AG04450 (cell line): Measurements from ENCODE around the gene FNDC11. TPM values are rescaled to one million over a fixed set of nuclear protein-coding genes. Genes with fewer than 3 reads are reported as not detected.
"Not testable (repeated sequence)": the region's sequence is repeated elsewhere in the genome, so short reads cannot be mapped to it uniquely, and the experiment has no call there.

Source experiments
- CTCF ChIA-PET: fragments of 300-600, 350-600 bp; formaldehyde crosslinking; extraction: SDS; loops from one replicate; lab custom pipeline; 2022; ENCODE audit warnings: antibody characterized with exemption, inconsistent platforms; lab: Charles Lee
- POLR2A ChIA-PET: fragments of 350-600 bp; formaldehyde crosslinking; extraction: SDS; loops from one replicate; lab custom pipeline; 2021; ENCODE audit warnings: antibody characterized with exemption, inconsistent platforms; lab: Yijun Ruan, JAX
- DNase-seq: peaks from one replicate; pipeline ENCODE4 v3.0.0-alpha.2; 2011; ENCODE audit warnings: low read depth, low spot score
- H3K27ac ChIP-seq: one replicate; pipeline ENCODE4 v1.5.1; 2012; ENCODE audit warnings: low read depth, low read length, control low read depth
- H3K27me3 ChIP-seq: one replicate; pipeline ENCODE4 v1.6.0; 2012; ENCODE audit warnings: low read length; ENCODE audit not compliant: control insufficient read depth, insufficient read depth
- H3K4me3 ChIP-seq: 2 replicates; pipeline ENCODE4 v1.5.1; 2011; ENCODE audit warnings: mild to moderate bottlenecking, low read depth, low read length, control low read depth
- H3K9me3 ChIP-seq: 2 replicates; pipeline ENCODE4 v1.5.1; 2012; ENCODE audit warnings: low read length; ENCODE audit not compliant: control insufficient read depth, insufficient read depth
- polyA plus RNA-seq: library from polyadenylated mRNA; depleted of rRNA; stranded (reverse); fragments of >200 nt; gene quantifications from 2 replicates; pipeline ENCODE4 v1.2.3, GENCODE V29; 2011; rRNA removed
- TF ChIP-seq, protein P1 (sequence below): IDR thresholded peaks from 2 replicates; pipeline ENCODE4 v1.5.1; 2011; ENCODE audit warnings: low read depth, low read length, control low read depth, inconsistent platforms

FNDC11 gene
- polyA plus RNA-seq, 1 experiment: 0.64 TPM

DNA sequence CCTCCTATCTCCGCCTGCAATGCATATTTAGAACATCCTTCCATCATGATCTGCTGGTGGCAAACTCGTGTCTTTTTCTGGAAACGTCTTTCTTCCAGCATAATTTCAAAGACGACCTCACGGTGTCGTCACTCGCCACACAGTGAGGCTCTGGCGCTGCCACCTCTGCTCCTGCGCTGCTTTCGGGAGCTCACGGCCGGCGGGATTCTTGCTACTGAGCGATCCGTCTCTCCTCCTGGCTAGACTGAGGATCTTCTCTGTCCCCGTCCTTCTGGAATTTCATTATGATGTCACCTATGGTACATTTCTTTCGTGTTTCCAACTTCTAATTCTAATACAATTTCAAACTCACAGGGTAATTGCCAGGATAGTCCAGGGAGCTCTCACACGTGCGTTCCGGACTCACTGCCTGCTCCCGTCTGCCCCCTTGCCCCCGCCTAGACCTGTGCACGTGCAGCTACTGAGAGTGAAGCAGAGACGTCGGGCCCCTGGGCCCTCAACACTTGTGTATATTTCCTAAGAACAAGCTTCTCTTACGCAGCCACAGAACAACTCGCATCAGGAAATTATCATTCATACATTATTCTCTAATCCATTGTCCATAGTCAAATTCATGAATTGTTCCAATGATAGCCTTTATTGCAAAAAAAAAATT is 45.6 kb downstream of the FNDC11 start:
- CTCF ChIA-PET: interaction anchor here (0.6 kb wide), 1 partner anchor 252 kb away, joined by 7 read pairs; no protein-coding TSS in a partner anchor
- Histone ChIP-seq H3K27ac (no peak overlapping the region), H3K9me3 (peaks cover 3% of the 10 kb centered on the region; the same call in 1 of the 2 replicates), H3K4me3 (no peak overlapping the region), H3K27me3 (no peaks in the 10 kb centered on the region)
- no peak for DNase-seq
- TF ChIP-seq, protein P1, sequence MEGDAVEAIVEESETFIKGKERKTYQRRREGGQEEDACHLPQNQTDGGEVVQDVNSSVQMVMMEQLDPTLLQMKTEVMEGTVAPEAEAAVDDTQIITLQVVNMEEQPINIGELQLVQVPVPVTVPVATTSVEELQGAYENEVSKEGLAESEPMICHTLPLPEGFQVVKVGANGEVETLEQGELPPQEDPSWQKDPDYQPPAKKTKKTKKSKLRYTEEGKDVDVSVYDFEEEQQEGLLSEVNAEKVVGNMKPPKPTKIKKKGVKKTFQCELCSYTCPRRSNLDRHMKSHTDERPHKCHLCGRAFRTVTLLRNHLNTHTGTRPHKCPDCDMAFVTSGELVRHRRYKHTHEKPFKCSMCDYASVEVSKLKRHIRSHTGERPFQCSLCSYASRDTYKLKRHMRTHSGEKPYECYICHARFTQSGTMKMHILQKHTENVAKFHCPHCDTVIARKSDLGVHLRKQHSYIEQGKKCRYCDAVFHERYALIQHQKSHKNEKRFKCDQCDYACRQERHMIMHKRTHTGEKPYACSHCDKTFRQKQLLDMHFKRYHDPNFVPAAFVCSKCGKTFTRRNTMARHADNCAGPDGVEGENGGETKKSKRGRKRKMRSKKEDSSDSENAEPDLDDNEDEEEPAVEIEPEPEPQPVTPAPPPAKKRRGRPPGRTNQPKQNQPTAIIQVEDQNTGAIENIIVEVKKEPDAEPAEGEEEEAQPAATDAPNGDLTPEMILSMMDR: no peak
- POLR2A ChIA-PET: no interaction called here

DNA sequence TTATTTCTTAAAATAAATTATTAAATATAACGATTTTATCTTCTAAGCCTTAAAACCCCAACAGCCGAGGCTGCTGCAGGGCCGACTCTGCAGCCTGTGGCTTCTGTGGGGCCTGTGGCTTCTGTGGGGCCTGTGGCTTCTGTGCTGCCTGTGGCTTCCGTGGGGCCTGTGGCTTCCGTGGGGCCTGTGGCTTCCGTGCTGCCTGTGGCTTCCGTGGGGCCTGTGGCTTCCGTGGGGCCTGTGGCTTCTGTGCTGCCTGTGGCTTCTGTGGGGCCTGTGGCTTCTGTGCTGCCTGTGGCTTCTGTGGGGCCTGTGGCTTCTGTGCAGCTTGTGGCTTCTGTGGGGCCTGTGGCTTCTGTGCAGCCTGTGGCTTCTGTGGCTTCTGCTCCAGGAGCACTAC is 47.7 kb downstream of the FNDC11 start:
- H3K27me3 ChIP-seq, DNase-seq, H3K9me3 ChIP-seq, H3K27ac ChIP-seq, POLR2A ChIA-PET, CTCF ChIA-PET, H3K4me3 ChIP-seq: not testable (repeated sequence)

DNA sequence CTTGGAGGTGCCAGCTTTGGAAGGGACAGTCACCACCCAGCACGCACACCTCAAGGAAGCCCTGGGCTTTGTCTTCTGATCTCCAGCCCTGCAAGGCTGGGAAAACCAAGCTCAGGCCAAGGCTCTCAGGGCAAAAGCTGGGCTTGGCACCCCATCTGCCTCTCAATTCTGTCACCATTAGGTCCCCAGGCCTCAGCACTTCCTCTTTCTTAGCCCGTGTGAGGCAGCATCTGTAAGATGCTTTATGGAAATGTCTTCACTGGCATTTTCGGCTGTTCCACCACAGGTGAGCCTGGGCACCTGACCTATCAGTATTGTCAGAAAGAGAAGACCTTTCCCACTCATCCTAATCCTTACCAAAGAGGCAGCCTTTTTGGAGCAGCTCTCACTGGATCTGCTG is 48.4 kb downstream of the FNDC11 start:
- H3K27ac ChIP-seq: no peak overlapping the region
- no peaks in the 10 kb centered on the region for H3K27me3 ChIP-seq
- H3K4me3 ChIP-seq: no peak overlapping the region
- peaks cover 3% of the 10 kb centered on the region; the same call in 1 of the 2 replicates for H3K9me3 ChIP-seq
- ChIA-PET CTCF (no interaction called here), POLR2A (no interaction called here)
- TF ChIP-seq, protein P1: no peak
- DNase-seq: no peak

Other genes with a start within 250 kb of the FNDC11 start
- gene CHRNA4, start 192.8 kb upstream of the FNDC11 start, polyA plus RNA-seq: not detected in 2 replicates
- not detected in 2 replicates for gene KCNQ2, start 81.5 kb upstream of the FNDC11 start, polyA plus RNA-seq
- 0.94 and 0.99 TPM in 2 replicates for gene EEF1A2, start 55.1 kb upstream of the FNDC11 start, polyA plus RNA-seq
- 13.5 and 21.7 TPM in 2 replicates for gene PPDPF, start 33.4 kb upstream of the FNDC11 start, polyA plus RNA-seq
- 0.02 TPM in 1 of 2 replicates, not detected in the other for gene PTK6, start 16.8 kb upstream of the FNDC11 start, polyA plus RNA-seq
- gene SRMS, start 6.4 kb upstream of the FNDC11 start, polyA plus RNA-seq: not detected in 2 replicates
- gene HELZ2, start 20.1 kb downstream of the FNDC11 start, polyA plus RNA-seq: 4.6 and 7.0 TPM in 2 replicates
- gene GMEB2, start 72.9 kb downstream of the FNDC11 start, polyA plus RNA-seq: 6.3 and 7.3 TPM in 2 replicates
- 21.8 and 26.9 TPM in 2 replicates for gene STMN3, start 99.3 kb downstream of the FNDC11 start, polyA plus RNA-seq
- 11.3 and 14.6 TPM in 2 replicates for gene RTEL1, start 104.2 kb downstream of the FNDC11 start, polyA plus RNA-seq
- gene TNFRSF6B, start 142.5 kb downstream of the FNDC11 start, polyA plus RNA-seq: 2.5 and 5.2 TPM in 2 replicates
- gene ARFRP1, start 153.8 kb downstream of the FNDC11 start, polyA plus RNA-seq: 21.4 and 23.8 TPM in 2 replicates
- 8.7 and 10.6 TPM in 2 replicates for gene ZGPAT, start 153.9 kb downstream of the FNDC11 start, polyA plus RNA-seq
- gene LIME1, start 182.5 kb downstream of the FNDC11 start, polyA plus RNA-seq: 1.5 and 1.8 TPM in 2 replicates
- 26.0 and 27.6 TPM in 2 replicates for gene SLC2A4RG, start 185.6 kb downstream of the FNDC11 start, polyA plus RNA-seq